ENCODE data around the gene EHD4.

DNA sequence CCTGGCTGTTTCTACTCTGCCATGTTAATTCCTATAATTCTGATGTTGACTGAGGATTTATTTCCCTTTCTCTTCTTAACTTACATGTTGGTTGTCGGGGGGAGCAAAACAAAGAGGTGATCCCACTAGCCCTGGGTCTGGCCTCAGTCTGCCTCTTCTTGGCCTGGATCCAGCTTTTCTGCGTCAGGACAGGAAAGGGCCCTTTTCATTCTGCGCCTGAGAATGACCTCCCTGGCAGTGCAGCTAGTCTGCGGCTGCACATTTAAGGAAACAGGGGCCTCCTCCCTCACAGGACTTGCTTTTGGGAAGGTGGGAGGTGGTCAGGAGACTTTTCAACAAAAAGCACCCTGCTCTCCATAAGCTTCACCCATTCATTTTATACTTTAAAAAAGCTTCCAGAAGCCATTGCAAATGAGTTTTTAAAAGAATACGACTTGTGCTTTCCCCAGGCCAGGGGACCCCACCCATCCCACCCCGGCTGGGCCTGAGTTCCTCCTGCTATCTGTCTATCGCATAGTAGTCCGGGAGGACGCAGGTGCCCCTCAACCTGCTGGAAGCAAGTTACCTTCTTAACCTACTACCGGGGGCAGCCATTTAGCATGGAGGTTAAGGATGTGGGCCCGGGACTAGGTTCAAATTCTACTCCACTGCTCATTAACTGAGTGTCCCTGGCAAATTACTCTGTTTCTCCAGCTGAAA lies 21.3 kb upstream of the EHD4 start:
- TF ChIP-seq, protein P1, sequence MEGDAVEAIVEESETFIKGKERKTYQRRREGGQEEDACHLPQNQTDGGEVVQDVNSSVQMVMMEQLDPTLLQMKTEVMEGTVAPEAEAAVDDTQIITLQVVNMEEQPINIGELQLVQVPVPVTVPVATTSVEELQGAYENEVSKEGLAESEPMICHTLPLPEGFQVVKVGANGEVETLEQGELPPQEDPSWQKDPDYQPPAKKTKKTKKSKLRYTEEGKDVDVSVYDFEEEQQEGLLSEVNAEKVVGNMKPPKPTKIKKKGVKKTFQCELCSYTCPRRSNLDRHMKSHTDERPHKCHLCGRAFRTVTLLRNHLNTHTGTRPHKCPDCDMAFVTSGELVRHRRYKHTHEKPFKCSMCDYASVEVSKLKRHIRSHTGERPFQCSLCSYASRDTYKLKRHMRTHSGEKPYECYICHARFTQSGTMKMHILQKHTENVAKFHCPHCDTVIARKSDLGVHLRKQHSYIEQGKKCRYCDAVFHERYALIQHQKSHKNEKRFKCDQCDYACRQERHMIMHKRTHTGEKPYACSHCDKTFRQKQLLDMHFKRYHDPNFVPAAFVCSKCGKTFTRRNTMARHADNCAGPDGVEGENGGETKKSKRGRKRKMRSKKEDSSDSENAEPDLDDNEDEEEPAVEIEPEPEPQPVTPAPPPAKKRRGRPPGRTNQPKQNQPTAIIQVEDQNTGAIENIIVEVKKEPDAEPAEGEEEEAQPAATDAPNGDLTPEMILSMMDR (IDR thresholded peaks at IDR 0.05; ENCODE audit: low read depth, low read length), result no peak
- TF ChIP-seq, protein P2, sequence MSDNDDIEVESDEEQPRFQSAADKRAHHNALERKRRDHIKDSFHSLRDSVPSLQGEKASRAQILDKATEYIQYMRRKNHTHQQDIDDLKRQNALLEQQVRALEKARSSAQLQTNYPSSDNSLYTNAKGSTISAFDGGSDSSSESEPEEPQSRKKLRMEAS (IDR thresholded peaks at IDR 0.05; ENCODE audit: low read depth, low read length), result no peak
